Gastroesophageal sphincter (tissue), 4 donors: ENCODE data around the gene CDK14. TPM values are rescaled to one million over a fixed set of nuclear protein-coding genes. Genes with fewer than 3 reads are reported as not detected.

Experiments
- ATAC-seq: fragments of 150-250 bp; one replicate; pipeline ENCODE4 v1.9.1; 2016; ENCODE audit warnings: mild to moderate bottlenecking, moderate library complexity
- H3K27ac ChIP-seq, 4 donors: fragments of 200-600 bp; sonication (generic) in 3 of 4; 1 replicate in 3 of 4; 2 replicates in 1 of 4; pipeline ENCODE4 v1.5.1; 2016 to 2019
- H3K27me3 ChIP-seq: fragments of 200-600 bp; sonication (generic); one replicate; pipeline ENCODE4 v1.5.1; 2019
- H3K36me3 ChIP-seq, 2 donors: fragments of 200-600 bp; sonication (generic); one replicate each; pipeline ENCODE4 v1.5.1; 2019; ENCODE audit warnings: control low read depth in 1 of 2
- H3K4me1 ChIP-seq, 3 donors: fragments of 200-600 bp; sonication (generic); 1 replicate in 2 of 3; 2 replicates in 1 of 3; pipeline ENCODE4 v1.5.1; 2016 to 2019; ENCODE audit warnings: control low read depth in 2 of 3
- H3K4me3 ChIP-seq, 2 donors: fragments of 200-600 bp; sonication (generic); one replicate each; pipeline ENCODE4 v1.5.1; 2019; ENCODE audit warnings: mild to moderate bottlenecking in 1 of 2, moderate library complexity in 1 of 2
- H3K9me3 ChIP-seq, 3 donors: fragments of 200-600 bp; sonication (generic); one replicate each; pipeline ENCODE4 v1.5.1; 2017 to 2019; ENCODE audit warnings: control low read depth in 2 of 3
- EP300 ChIP-seq: sonication (generic); formaldehyde crosslinking; IDR thresholded peaks from one replicate; pipeline ENCODE4 v1.6.1; 2017; ENCODE audit warnings: antibody characterized with exemption, mild to moderate bottlenecking
- POLR2A ChIP-seq, 2 donors: fragments of 450-650 bp; IDR thresholded peaks; one replicate each; pipeline ENCODE4 v1.6.1; 2017; ENCODE audit warnings: antibody characterized with exemption in 2 of 2, mild to moderate bottlenecking in 2 of 2, moderate library complexity in 1 of 2
- POLR2AphosphoS5 ChIP-seq: sonication (generic); formaldehyde crosslinking; IDR thresholded peaks from one replicate; pipeline ENCODE4 v1.6.1; 2017; ENCODE audit warnings: antibody characterized with exemption
- WGBS, 2 donors: methylation state at CpG; one replicate each; pipeline ENCODE4 v1.1.5; 2018; ENCODE audit warnings: low coverage in 1 of 2; 5-methylcytosine and 5-hydroxymethylcytosine counted together
- total RNA-seq, 4 donors: library from RNA; depleted of rRNA; stranded (reverse); fragments of >200 nt; gene quantifications; one replicate each; pipeline ENCODE4 v1.1.0, GENCODE V29; 2016
- TF ChIP-seq, protein P1 (sequence below), 4 experiments: fragments of 200-600 bp in 2 of 4; fragments of 450-650 bp in 2 of 4; sonication (generic) in 1 of 4; IDR thresholded peaks; one replicate each; pipeline ENCODE4 v1.5.1; 2017 to 2019; ENCODE audit warnings: antibody characterized with exemption in 4 of 4, mild to moderate bottlenecking in 2 of 4, moderate library complexity in 2 of 4

Gene CDK14
- total RNA-seq, 4 donors from 2014 or later = 14.8 to 28.7 (median 18.4) TPM

DNA sequence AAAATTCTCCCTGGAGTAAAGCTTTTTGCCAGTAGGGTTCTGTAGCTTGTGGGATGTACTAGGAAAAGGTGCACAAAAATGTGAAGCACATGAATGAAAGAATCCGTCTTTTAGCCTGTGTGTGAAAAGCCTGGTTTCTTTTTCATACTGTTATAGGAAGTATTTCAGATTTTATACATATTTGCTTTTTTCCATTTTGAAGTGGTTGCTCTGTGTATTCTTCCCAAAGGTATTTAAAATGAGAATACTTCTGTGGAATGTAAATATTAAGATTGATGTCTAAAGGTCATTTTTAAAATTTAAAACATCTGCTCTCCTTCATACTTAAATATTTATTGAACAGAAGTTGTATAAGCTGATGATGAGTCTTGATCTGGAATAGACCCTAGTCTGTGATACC, 96.8 kb downstream of the CDK14 start:
- no peaks in the 10 kb centered on the region for H3K27me3 ChIP-seq
- TF ChIP-seq POLR2A (IDR thresholded peaks at IDR 0.05) (no peak), POLR2AphosphoS5 (no peak), EP300 (no peak)
- TF ChIP-seq, protein P1, sequence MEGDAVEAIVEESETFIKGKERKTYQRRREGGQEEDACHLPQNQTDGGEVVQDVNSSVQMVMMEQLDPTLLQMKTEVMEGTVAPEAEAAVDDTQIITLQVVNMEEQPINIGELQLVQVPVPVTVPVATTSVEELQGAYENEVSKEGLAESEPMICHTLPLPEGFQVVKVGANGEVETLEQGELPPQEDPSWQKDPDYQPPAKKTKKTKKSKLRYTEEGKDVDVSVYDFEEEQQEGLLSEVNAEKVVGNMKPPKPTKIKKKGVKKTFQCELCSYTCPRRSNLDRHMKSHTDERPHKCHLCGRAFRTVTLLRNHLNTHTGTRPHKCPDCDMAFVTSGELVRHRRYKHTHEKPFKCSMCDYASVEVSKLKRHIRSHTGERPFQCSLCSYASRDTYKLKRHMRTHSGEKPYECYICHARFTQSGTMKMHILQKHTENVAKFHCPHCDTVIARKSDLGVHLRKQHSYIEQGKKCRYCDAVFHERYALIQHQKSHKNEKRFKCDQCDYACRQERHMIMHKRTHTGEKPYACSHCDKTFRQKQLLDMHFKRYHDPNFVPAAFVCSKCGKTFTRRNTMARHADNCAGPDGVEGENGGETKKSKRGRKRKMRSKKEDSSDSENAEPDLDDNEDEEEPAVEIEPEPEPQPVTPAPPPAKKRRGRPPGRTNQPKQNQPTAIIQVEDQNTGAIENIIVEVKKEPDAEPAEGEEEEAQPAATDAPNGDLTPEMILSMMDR (IDR thresholded peaks at IDR 0.05) = no peak
- no peaks in the 10 kb centered on the region for H3K4me1 ChIP-seq
- no peaks in the 10 kb centered on the region for H3K9me3 ChIP-seq
- ATAC-seq = no peak
- no peak overlapping the region for H3K4me3 ChIP-seq
- H3K27ac ChIP-seq = no peak overlapping the region
- 33 to 83% methylated on average over 1 of the region's 1 CpG for WGBS, 2 donors
- H3K36me3 ChIP-seq = no peaks in the 10 kb centered on the region

DNA sequence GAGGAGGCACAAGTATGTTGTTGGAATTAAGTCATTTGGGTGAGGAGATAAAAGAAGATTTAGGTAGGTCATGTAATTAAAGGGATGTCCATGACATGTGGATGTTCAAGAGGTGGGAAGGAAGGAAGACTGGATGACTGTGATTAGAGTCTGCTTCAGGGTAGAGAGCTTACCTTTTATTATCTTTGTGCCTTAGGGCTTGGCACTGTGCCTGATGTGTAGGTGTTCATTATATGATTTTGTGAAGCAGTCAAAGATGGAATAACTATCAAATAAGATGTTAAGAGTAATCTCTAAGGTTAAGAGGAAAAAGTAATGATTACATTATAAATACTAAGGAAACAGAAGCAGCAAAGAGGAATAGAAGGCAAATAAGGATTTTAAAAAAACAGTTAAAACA, 97.8 kb downstream of the CDK14 start:
- no peak overlapping the region for H3K4me3 ChIP-seq
- H3K27me3 ChIP-seq = no peaks in the 10 kb centered on the region
- no peaks in the 10 kb centered on the region for H3K36me3 ChIP-seq
- no peaks in the 10 kb centered on the region for H3K9me3 ChIP-seq
- TF ChIP-seq EP300 (no peak), POLR2AphosphoS5 (no peak), POLR2A (IDR thresholded peaks at IDR 0.05) (no peak)
- TF ChIP-seq, protein P1 (IDR thresholded peaks at IDR 0.05) = no peak
- no peak overlapping the region for H3K27ac ChIP-seq
- no peak for ATAC-seq
- H3K4me1 ChIP-seq = no peaks in the 10 kb centered on the region

DNA sequence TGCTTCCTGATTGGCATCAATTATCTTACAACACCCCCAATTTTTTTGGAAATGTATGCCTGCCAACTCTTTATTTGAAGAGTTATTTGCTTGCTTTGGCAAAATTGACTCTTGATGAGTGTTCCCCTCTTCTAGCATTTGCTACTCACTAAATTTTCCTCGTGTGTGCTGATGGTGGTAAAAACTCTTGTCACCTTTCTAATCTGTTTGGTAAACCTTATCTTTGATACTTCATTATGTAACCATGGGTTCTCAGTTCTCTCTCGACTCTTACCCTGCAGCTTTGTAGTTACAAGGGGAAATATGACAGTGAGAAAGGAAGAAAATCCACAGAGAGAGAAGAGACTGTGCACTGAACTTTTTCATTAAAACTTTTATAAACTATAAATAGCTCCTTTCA, 102.5 kb downstream of the CDK14 start:
- peaks cover 0 to 20% (median 0%) of the 10 kb centered on the region in 3 donors for H3K4me1 ChIP-seq
- 20 to 36% methylated on average over 2 of the region's 2 CpGs for WGBS, 2 donors
- TF ChIP-seq, protein P1 (IDR thresholded peaks at IDR 0.05) = no peak
- no peak for TF ChIP-seq POLR2AphosphoS5
- no peak for TF ChIP-seq EP300
- TF ChIP-seq POLR2A (IDR thresholded peaks at IDR 0.05) = no peak
- H3K9me3 ChIP-seq = no peaks in the 10 kb centered on the region
- H3K27ac ChIP-seq = no peak overlapping the region
- ATAC-seq = no peak
- no peaks in the 10 kb centered on the region for H3K27me3 ChIP-seq
- H3K4me3 ChIP-seq = no peak overlapping the region
- H3K36me3 ChIP-seq = no peaks in the 10 kb centered on the region

DNA sequence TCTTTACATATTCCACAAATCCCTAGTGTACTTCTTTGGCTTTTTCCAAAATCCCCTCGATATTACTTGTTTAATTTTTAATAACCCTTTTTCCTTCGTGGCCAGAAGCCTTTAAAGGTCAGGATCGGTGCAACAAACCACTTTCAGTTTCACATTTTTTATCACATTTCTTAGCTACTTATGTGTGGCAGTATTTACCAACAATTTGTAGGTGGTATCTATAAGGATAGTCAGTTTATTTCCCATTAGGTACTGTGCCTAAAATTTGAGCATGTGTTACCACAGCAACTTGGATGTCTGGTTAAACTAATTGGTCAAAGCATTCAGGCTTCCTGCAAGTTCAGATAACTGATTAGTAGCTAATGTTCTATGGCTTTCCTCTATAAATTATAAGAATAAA, 104.9 kb downstream of the CDK14 start:
- Histone ChIP-seq H3K27ac (peak overlapping the region in 2 of 4 donors; percentile 15 to 44), H3K4me1 (peaks cover 0 to 26% (median 0%) of the 10 kb centered on the region in 3 donors), H3K9me3 (no peaks in the 10 kb centered on the region), H3K4me3 (peak overlapping the region; percentile 24 to 28), H3K36me3 (no peaks in the 10 kb centered on the region), H3K27me3 (no peaks in the 10 kb centered on the region)
- 37 to 49% methylated on average over 3 of the region's 3 CpGs for WGBS, 2 donors
- TF ChIP-seq, protein P1 (IDR thresholded peaks at IDR 0.05) = no peak
- TF ChIP-seq POLR2AphosphoS5 (no peak), EP300 (no peak), POLR2A (IDR thresholded peaks at IDR 0.05) (no peak)
- no peak for ATAC-seq

DNA sequence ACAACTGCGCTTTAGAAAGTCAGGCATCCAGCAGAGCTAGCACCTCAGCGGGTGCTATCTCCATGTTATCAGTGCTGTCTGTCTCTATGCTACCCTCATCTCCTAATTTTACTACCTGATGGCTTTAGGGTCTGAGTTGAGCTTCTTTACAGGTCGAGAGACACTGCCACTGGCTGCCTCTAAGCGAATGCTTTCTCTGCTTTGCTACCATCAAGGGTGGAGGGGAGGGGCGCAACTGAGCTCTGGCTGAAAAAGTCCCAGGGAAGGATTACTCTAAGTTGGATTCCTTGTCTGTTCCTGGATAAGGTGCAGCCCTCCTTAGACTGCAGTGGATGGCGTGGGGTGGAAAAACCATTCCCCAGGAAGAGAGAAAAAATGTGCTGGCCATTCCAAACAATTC, 105.7 kb downstream of the CDK14 start:
- Histone ChIP-seq H3K9me3 (no peaks in the 10 kb centered on the region), H3K4me3 (no peak overlapping the region), H3K27me3 (no peaks in the 10 kb centered on the region), H3K36me3 (no peaks in the 10 kb centered on the region), H3K4me1 (peaks cover 0 to 30% (median 0%) of the 10 kb centered on the region in 3 donors), H3K27ac (peak overlapping the region in 1 of 4 donors; percentile 44)
- no peak for ATAC-seq
- 47 to 83% methylated on average over 5 of the region's 6 CpGs for WGBS, 2 donors
- no peak for TF ChIP-seq POLR2AphosphoS5
- TF ChIP-seq, protein P1 (IDR thresholded peaks at IDR 0.05) = no peak
- no peak for TF ChIP-seq POLR2A (IDR thresholded peaks at IDR 0.05)
- no peak for TF ChIP-seq EP300
